H9 (cell line): ENCODE data around the gene PPBP. TPM values are rescaled to one million over a fixed set of nuclear protein-coding genes. Genes with fewer than 3 reads are reported as not detected.

Source experiments
- DNase-seq: peaks from one replicate; pipeline ENCODE4 v3.0.0-alpha.2; 2017
- H2AFZ ChIP-seq: one replicate; pipeline ENCODE4 v1.6.1; 2013; ENCODE audit warnings: mild to moderate bottlenecking, low read length, control low read depth, moderate library complexity
- H2AK5ac ChIP-seq: 2 replicates; pipeline ENCODE4 v1.6.1; 2013; ENCODE audit warnings: low read length, control low read depth, mixed read lengths; ENCODE audit not compliant: insufficient read length
- H2BK120ac ChIP-seq: one replicate; pipeline ENCODE4 v1.6.1; 2013; ENCODE audit warnings: low read depth, mild to moderate bottlenecking, low read length, control low read depth, inconsistent platforms; ENCODE audit not compliant: poor library complexity, severe bottlenecking
- H2BK12ac ChIP-seq: 2 replicates; pipeline ENCODE4 v1.6.1; 2013; ENCODE audit warnings: low read length, control low read depth, mixed read lengths, low read depth; ENCODE audit not compliant: insufficient read length
- H2BK15ac ChIP-seq: 2 replicates; pipeline ENCODE4 v1.6.1; 2013; ENCODE audit warnings: low read depth, low read length, control low read depth
- H2BK20ac ChIP-seq: one replicate; pipeline ENCODE4 v1.6.1; 2013; ENCODE audit warnings: low read depth, mild to moderate bottlenecking, low read length, control low read depth, inconsistent platforms; ENCODE audit not compliant: poor library complexity, severe bottlenecking
- H2BK5ac ChIP-seq: 2 replicates; pipeline ENCODE4 v1.6.1; 2013; ENCODE audit warnings: low read length, control low read depth, mixed read lengths; ENCODE audit not compliant: insufficient read length
- H3K14ac ChIP-seq: 2 replicates; pipeline ENCODE4 v1.6.1; 2013; ENCODE audit warnings: low read length, control low read depth; ENCODE audit not compliant: insufficient read depth
- H3K18ac ChIP-seq: 2 replicates; pipeline ENCODE4 v1.6.1; 2013; ENCODE audit warnings: low read depth, mild to moderate bottlenecking, mixed read lengths, low read length, control low read depth; ENCODE audit not compliant: insufficient read length
- H3K23ac ChIP-seq: 2 replicates; pipeline ENCODE4 v1.6.1; 2013; ENCODE audit warnings: low read length, control low read depth, mixed read lengths, low read depth; ENCODE audit not compliant: insufficient read length
- H3K23me2 ChIP-seq: 2 replicates; pipeline ENCODE4 v1.6.1; 2013; ENCODE audit warnings: low read depth, mild to moderate bottlenecking, mixed read lengths, low read length, control low read depth; ENCODE audit not compliant: insufficient read length, poor library complexity, severe bottlenecking
- H3K27ac ChIP-seq: 2 replicates; pipeline ENCODE4 v1.5.1; 2013; ENCODE audit warnings: low read length, control low read depth, mixed read lengths, low read depth; ENCODE audit not compliant: insufficient read length
- H3K27me3 ChIP-seq: 2 replicates; pipeline ENCODE4 v1.6.1; 2013; ENCODE audit warnings: low read length, control low read depth, inconsistent platforms; ENCODE audit not compliant: insufficient read depth
- H3K4ac ChIP-seq: 2 replicates; pipeline ENCODE4 v1.6.1; 2013; ENCODE audit warnings: low read depth, mild to moderate bottlenecking, control low read depth, inconsistent platforms, low read length, moderate library complexity
- H3K4me1 ChIP-seq: 2 replicates; pipeline ENCODE4 v1.6.1; 2013; ENCODE audit warnings: low read length, control low read depth, inconsistent platforms; ENCODE audit not compliant: insufficient read depth
- H3K4me2 ChIP-seq: 2 replicates; pipeline ENCODE4 v1.6.1; 2013; ENCODE audit warnings: low read length, control low read depth, mixed read lengths; ENCODE audit not compliant: insufficient read length, insufficient read depth
- H3K56ac ChIP-seq: 2 replicates; pipeline ENCODE4 v1.6.1; 2013; ENCODE audit warnings: low read depth, mild to moderate bottlenecking, mixed read lengths, low read length, control low read depth; ENCODE audit not compliant: insufficient read length
- H3K79me1 ChIP-seq: 2 replicates; pipeline ENCODE4 v1.6.1; 2013; ENCODE audit warnings: low read depth, mild to moderate bottlenecking, moderate library complexity, low read length, control low read depth, inconsistent platforms; ENCODE audit not compliant: insufficient read depth, poor library complexity, severe bottlenecking
- H3K79me2 ChIP-seq: 2 replicates; pipeline ENCODE4 v1.6.1; 2013; ENCODE audit warnings: low read length, control low read depth, inconsistent platforms; ENCODE audit not compliant: insufficient read depth
- H3K9ac ChIP-seq: 2 replicates; pipeline ENCODE4 v1.6.1; 2013; ENCODE audit warnings: low read length, control low read depth, mixed read lengths; ENCODE audit not compliant: insufficient read length; ENCODE audit errors: extremely low read depth
- H3K9me3 ChIP-seq: one replicate; pipeline ENCODE4 v1.6.1; 2013; ENCODE audit warnings: low read depth, low read length, inconsistent platforms; ENCODE audit not compliant: control insufficient read depth
- H3T11ph ChIP-seq: one replicate; pipeline ENCODE4 v1.6.1; 2013; ENCODE audit warnings: mild to moderate bottlenecking, low read length, control low read depth, inconsistent platforms
- H4K20me1 ChIP-seq: one replicate; pipeline ENCODE4 v1.6.1; 2013; ENCODE audit not compliant: control insufficient read depth, insufficient read length, insufficient read depth
- H4K5ac ChIP-seq: 2 replicates; pipeline ENCODE4 v1.6.1; 2013; ENCODE audit warnings: low read depth, mild to moderate bottlenecking, mixed read lengths, low read length, control low read depth; ENCODE audit not compliant: insufficient read length
- H4K8ac ChIP-seq: replicated peaks from 2 replicates; pipeline ENCODE4 v1.6.1; 2013; ENCODE audit warnings: low read length, control low read depth, mixed read lengths, low read depth; ENCODE audit not compliant: insufficient read length
- H4K91ac ChIP-seq: 2 replicates; pipeline ENCODE4 v1.6.1; 2013; ENCODE audit warnings: low read depth, mild to moderate bottlenecking, moderate library complexity, mixed read lengths, low read length, control low read depth; ENCODE audit not compliant: insufficient read length
- H3K27ac Mint-ChIP-seq, 3 experiments: 2 replicates in 2 of 3; 3 replicates in 1 of 3; pipeline ENCODE4 v1.8.0; 2020 to 2021; ENCODE audit warnings: mixed read lengths in 3 of 3, mild to moderate bottlenecking in 1 of 3, moderate library complexity in 1 of 3
- H3K27me3 Mint-ChIP-seq: 2 replicates; pipeline ENCODE4 v1.8.0; 2021; ENCODE audit warnings: low read depth, mild to moderate bottlenecking, moderate library complexity, mixed read lengths
- H3K36me3 Mint-ChIP-seq, 3 experiments: 2 replicates in 2 of 3; 3 replicates in 1 of 3; pipeline ENCODE4 v1.8.0; 2020 to 2021; ENCODE audit warnings: low read depth in 3 of 3, mixed read lengths in 3 of 3; ENCODE audit not compliant: insufficient read depth in 1 of 3
- H3K4me1 Mint-ChIP-seq, 2 experiments: 2 replicates each; pipeline ENCODE4 v1.8.0; 2020; ENCODE audit warnings: mixed read lengths in 2 of 2
- H3K4me3 Mint-ChIP-seq, 2 experiments: 2 replicates in 1 of 2; 3 replicates in 1 of 2; pipeline ENCODE4 v1.8.0; 2020 to 2021; ENCODE audit warnings: mild to moderate bottlenecking in 2 of 2, mixed read lengths in 2 of 2, moderate library complexity in 1 of 2
- H3K9me3 Mint-ChIP-seq, 2 experiments: 2 replicates in 1 of 2; 3 replicates in 1 of 2; pipeline ENCODE4 v1.8.0; 2020; ENCODE audit warnings: mild to moderate bottlenecking in 2 of 2, mixed read lengths in 2 of 2, moderate library complexity in 1 of 2
- WGBS: extraction: QIAGEN DNeasy Blood & Tissue Kit; methylation state at CpG from one replicate; pipeline ENCODE4 v1.1.7; 2013; ENCODE audit warnings: missing lambda C conversion rate, low lambda C conversion rate, mixed read lengths; ENCODE audit not compliant: insufficient read length; ENCODE audit errors: extremely low coverage; 5-methylcytosine and 5-hydroxymethylcytosine counted together
- total RNA-seq: library from RNA; stranded (reverse); gene quantifications from 2 replicates; pipeline ENCODE4 v1.2.1, GENCODE V29; 2021
- TF ChIP-seq, protein P1 (sequence below): fragments of 200-600 bp; sonication (generic); conservative IDR thresholded peaks from 3 replicates; pipeline ENCODE4 v1.8.0; 2021; ENCODE audit warnings: antibody characterized with exemption, mild to moderate bottlenecking

PPBP gene
- total RNA-seq, 1 experiment from 2014 or later = 0.33 TPM

GRCh38 chr4:74005528-74005927, 17.5 kb upstream of the PPBP start:
- no peak overlapping the region for H2BK20ac ChIP-seq
- Mint-ChIP-seq H3K4me1 (peaks cover 7 to 13% of the 10 kb centered on the region in 2 experiments), H3K9me3 (peaks cover 0 to 6% of the 10 kb centered on the region in 2 experiments; a peak in 1 of 5 replicates), H3K4me3 (no peak overlapping the region), H3K27me3 (no peaks in the 10 kb centered on the region), H3K27ac (no peak overlapping the region; a peak in 1 of 7 replicates), H3K36me3 (peaks cover 5 to 27% (median 8%) of the 10 kb centered on the region in 3 experiments; a peak in 6 of 7 replicates)
- no peak overlapping the region for H4K5ac ChIP-seq
- no peak for DNase-seq
- no peak overlapping the region for H3K27ac ChIP-seq
- no peaks in the 10 kb centered on the region for H3K79me1 ChIP-seq
- no peak overlapping the region for H2AFZ ChIP-seq
- H3K56ac ChIP-seq = no peak overlapping the region
- no peak overlapping the region for H3K18ac ChIP-seq
- TF ChIP-seq, protein P1, sequence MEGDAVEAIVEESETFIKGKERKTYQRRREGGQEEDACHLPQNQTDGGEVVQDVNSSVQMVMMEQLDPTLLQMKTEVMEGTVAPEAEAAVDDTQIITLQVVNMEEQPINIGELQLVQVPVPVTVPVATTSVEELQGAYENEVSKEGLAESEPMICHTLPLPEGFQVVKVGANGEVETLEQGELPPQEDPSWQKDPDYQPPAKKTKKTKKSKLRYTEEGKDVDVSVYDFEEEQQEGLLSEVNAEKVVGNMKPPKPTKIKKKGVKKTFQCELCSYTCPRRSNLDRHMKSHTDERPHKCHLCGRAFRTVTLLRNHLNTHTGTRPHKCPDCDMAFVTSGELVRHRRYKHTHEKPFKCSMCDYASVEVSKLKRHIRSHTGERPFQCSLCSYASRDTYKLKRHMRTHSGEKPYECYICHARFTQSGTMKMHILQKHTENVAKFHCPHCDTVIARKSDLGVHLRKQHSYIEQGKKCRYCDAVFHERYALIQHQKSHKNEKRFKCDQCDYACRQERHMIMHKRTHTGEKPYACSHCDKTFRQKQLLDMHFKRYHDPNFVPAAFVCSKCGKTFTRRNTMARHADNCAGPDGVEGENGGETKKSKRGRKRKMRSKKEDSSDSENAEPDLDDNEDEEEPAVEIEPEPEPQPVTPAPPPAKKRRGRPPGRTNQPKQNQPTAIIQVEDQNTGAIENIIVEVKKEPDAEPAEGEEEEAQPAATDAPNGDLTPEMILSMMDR = no peak
- no peak overlapping the region for H3K4ac ChIP-seq
- peaks cover 1% of the 10 kb centered on the region; the same call in 1 of the 2 replicates for H3K79me2 ChIP-seq
- H3K4me2 ChIP-seq = no peak overlapping the region
- no CpG with 5 or more reads among the region's 3 CpGs for WGBS
- H4K20me1 ChIP-seq = no peaks in the 10 kb centered on the region
- H3K9ac ChIP-seq = no peak overlapping the region
- H3K9me3 ChIP-seq = no peaks in the 10 kb centered on the region
- H2BK120ac ChIP-seq = no peak overlapping the region
- H3T11ph ChIP-seq = no peak overlapping the region
- no peak overlapping the region for H2AK5ac ChIP-seq
- H3K27me3 ChIP-seq = no peaks in the 10 kb centered on the region
- no peak overlapping the region for H2BK15ac ChIP-seq
- H3K4me1 ChIP-seq = no peaks in the 10 kb centered on the region; the same call in 1 of the 2 replicates
- H3K14ac ChIP-seq = no peak overlapping the region
- no peak overlapping the region for H2BK12ac ChIP-seq
- H4K8ac ChIP-seq = no peak overlapping the region
- no peak overlapping the region for H4K91ac ChIP-seq
- H3K23ac ChIP-seq = no peak overlapping the region
- no peak overlapping the region for H2BK5ac ChIP-seq
- no peaks in the 10 kb centered on the region for H3K23me2 ChIP-seq
